HCT116 (cell line): ENCODE measurements around the gene LHB. TPM values are rescaled to one million over a fixed set of nuclear protein-coding genes. Genes with fewer than 3 reads are reported as not detected.

Experiments
- ATAC-seq: fragments of 200-7000 bp; cut with Tn5 transposase; 2 replicates; pipeline ENCODE4 v1.9.1; 2020; ENCODE audit warnings: mild to moderate bottlenecking, moderate library complexity
- BruUV-seq: library from RNA; stranded (reverse); fragments of 400-500 nt; replicated peaks from 2 replicates; lab custom pipeline; 2021; lab: Mats Ljungman, UMichigan
- CTCF ChIA-PET: fragments of 300-600 bp; sonication (Branson Sonifier 250); formaldehyde crosslinking; loops from one replicate; lab custom pipeline; 2021; ENCODE audit warnings: antibody characterized with exemption; lab: Charles Lee
- POLR2A ChIA-PET: fragments of 300-600, 350-600 bp; sonication (Branson Sonifier 250); formaldehyde crosslinking; loops from one replicate; lab custom pipeline; 2021; ENCODE audit warnings: antibody characterized with exemption; lab: Charles Lee
- RAD21 ChIA-PET, 2 experiments: fragments of 300-600 bp; sonication (Branson Sonifier 250); formaldehyde crosslinking; loops; one replicate each; lab custom pipeline; 2023; ENCODE audit warnings: low total read pairs in 2 of 2; ENCODE audit not compliant: uncharacterized antibody in 2 of 2, unreplicated experiment in 2 of 2, low non-redundant PET in 1 of 2; lab: Charles Lee
- DNase-seq: peaks from one replicate; pipeline ENCODE4 v3.0.0-alpha.2; 2010; ENCODE audit warnings: low read depth, low spot score
- H2AFZ ChIP-seq: fragments of 200-600 bp; shearing (Covaris generic), sonication (generic); 2 replicates; pipeline ENCODE4 v1.6.1; 2017; ENCODE audit warnings: low read depth, mixed run types, mixed read lengths, antibody characterized with exemption, low read length; ENCODE audit not compliant: poor library complexity, severe bottlenecking
- H3K27ac ChIP-seq: 2 replicates; pipeline ENCODE4 v1.5.1; 2012; ENCODE audit warnings: low read depth, low read length
- H3K27me3 ChIP-seq: fragments of 200-600 bp; sonication (generic); 2 replicates; pipeline ENCODE4 v1.6.1; 2016; ENCODE audit warnings: mixed run types, low read length, mixed read lengths; ENCODE audit not compliant: insufficient read depth
- H3K36me3 ChIP-seq, 2 experiments: fragments of 200-500 bp in 1 of 2; fragments of 200-600 bp in 1 of 2; sonication (Bioruptor generic) in 1 of 2; sonication (generic) in 1 of 2; 2 replicates each; pipeline versions ENCODE4 v1.5.1 to v1.6.1; 2014 to 2016; ENCODE audit warnings: low read length in 2 of 2, inconsistent platforms in 1 of 2, mixed read lengths in 1 of 2, mixed run types in 1 of 2; ENCODE audit not compliant: insufficient read depth in 2 of 2, control insufficient read depth in 1 of 2
- H3K4me1 ChIP-seq, 2 experiments: fragments of 200-600 bp in 1 of 2; sonication (generic) in 1 of 2; 2 replicates each; pipeline versions ENCODE4 v1.5.1 to v1.6.1; 2012 to 2017; ENCODE audit warnings: low read length in 2 of 2, inconsistent platforms in 1 of 2, mild to moderate bottlenecking in 1 of 2, mixed read lengths in 1 of 2, mixed run types in 1 of 2, moderate library complexity in 1 of 2; ENCODE audit not compliant: insufficient read depth in 2 of 2, control insufficient read depth in 1 of 2
- H3K4me2 ChIP-seq: fragments of 200-600 bp; sonication (generic); 2 replicates; pipeline ENCODE4 v1.6.1; 2017; ENCODE audit warnings: mixed run types, low read length, mixed read lengths
- H3K4me3 ChIP-seq, 2 experiments: fragments of 200-600 bp in 1 of 2; sonication (generic) in 1 of 2; replicated peaks in 1 of 2; 2 replicates each; pipeline ENCODE4 v1.5.1; 2011 to 2016; ENCODE audit warnings: low read length in 2 of 2, control low read depth in 1 of 2, low read depth in 1 of 2, mild to moderate bottlenecking in 1 of 2, mixed read lengths in 1 of 2, mixed run types in 1 of 2
- H3K79me2 ChIP-seq: fragments of 200-600 bp; sonication (generic); 2 replicates; pipeline ENCODE4 v1.6.1; 2017; ENCODE audit warnings: mild to moderate bottlenecking, mixed run types, low read length, moderate library complexity, mixed read lengths; ENCODE audit not compliant: insufficient read depth
- H3K9ac ChIP-seq: fragments of 200-600 bp; sonication (generic); 2 replicates; pipeline ENCODE4 v1.6.1; 2016; ENCODE audit warnings: low read length, mixed read lengths
- H3K9me2 ChIP-seq: fragments of 200-600 bp; sonication (generic), shearing (Covaris generic); 2 replicates; pipeline ENCODE4 v1.6.1; 2017; ENCODE audit warnings: mixed run types, mild to moderate bottlenecking, moderate library complexity; ENCODE audit not compliant: insufficient read depth
- H3K9me3 ChIP-seq, 2 experiments: fragments of 200-500 bp in 1 of 2; fragments of 200-600 bp in 1 of 2; sonication (Bioruptor generic) in 1 of 2; sonication (generic) in 1 of 2; 2 replicates each; pipeline ENCODE4 v1.6.1; 2014 to 2017; ENCODE audit warnings: low read length in 2 of 2, mixed read lengths in 2 of 2, inconsistent platforms in 1 of 2, low read depth in 1 of 2, mild to moderate bottlenecking in 1 of 2, mixed run types in 1 of 2, moderate library complexity in 1 of 2; ENCODE audit not compliant: control insufficient read depth in 1 of 2, insufficient read depth in 1 of 2
- H4K20me1 ChIP-seq: fragments of 200-600 bp; sonication (generic), shearing (Covaris generic); 2 replicates; pipeline ENCODE4 v1.6.1; 2017; ENCODE audit warnings: mixed run types, mild to moderate bottlenecking, moderate library complexity; ENCODE audit not compliant: insufficient read depth
- CBX3 ChIP-seq: IDR thresholded peaks from 2 replicates; pipeline ENCODE4 v1.6.1; 2012; ENCODE audit warnings: low read depth
- EGR1 ChIP-seq: IDR thresholded peaks from 2 replicates; pipeline ENCODE4 v1.6.1; 2012; ENCODE audit warnings: low read depth
- EZH2 ChIP-seq: fragments of 200-600 bp; sonication (generic); IDR thresholded peaks from 2 replicates; pipeline ENCODE4 v1.6.1; 2017; ENCODE audit warnings: antibody characterized with exemption, mixed run types
- JUND ChIP-seq: IDR thresholded peaks from 2 replicates; pipeline ENCODE4 v1.6.1; 2012
- SIN3A ChIP-seq: IDR thresholded peaks from 2 replicates; pipeline ENCODE4 v1.6.1; 2012; ENCODE audit warnings: low read depth
- SRF ChIP-seq: IDR thresholded peaks from 2 replicates; pipeline ENCODE4 v1.6.1; 2012; ENCODE audit warnings: low read depth
- ZFX ChIP-seq: fragments of 450-650 bp; IDR thresholded peaks from 2 replicates; pipeline ENCODE4 v1.6.1; 2017
- ZNF274 ChIP-seq: fragments of 200-500 bp; sonication (Bioruptor generic); IDR thresholded peaks from 2 replicates; pipeline ENCODE4 v1.6.1; 2014; ENCODE audit warnings: mild to moderate bottlenecking, low read depth, low read length, inconsistent platforms
- intact Hi-C: fragments of 100-400 bp; cut with micrococcal nuclease; formaldehyde crosslinking; loops from 2 replicates; pipeline ENCODE4 v1.10.0; 2022
- total RNA-seq: library from RNA; stranded (reverse); gene quantifications from one replicate; pipeline ENCODE4 v1.2.1, GENCODE V29; 2021; ENCODE audit not compliant: unreplicated experiment
- TF ChIP-seq, protein P1 (sequence below): IDR thresholded peaks from 2 replicates; pipeline ENCODE4 v1.6.1; 2012
- TF ChIP-seq, protein P2 (sequence below), 3 experiments: fragments of 200-600 bp in 1 of 3; sonication (generic) in 1 of 3; IDR thresholded peaks in 2 of 3; conservative IDR thresholded peaks in 1 of 3; 2 replicates each; pipeline ENCODE4 v1.5.1; 2012 to 2017; ENCODE audit warnings: low read depth in 2 of 3, low read length in 2 of 3, antibody characterized with exemption in 1 of 3, borderline replicate concordance in 1 of 3, control low read depth in 1 of 3, mild to moderate bottlenecking in 1 of 3, mixed read lengths in 1 of 3, mixed run types in 1 of 3, moderate library complexity in 1 of 3; ENCODE audit not compliant: insufficient read depth in 1 of 3

LHB gene
- total RNA-seq, 1 experiment from 2014 or later, result 3.7 TPM

DNA sequence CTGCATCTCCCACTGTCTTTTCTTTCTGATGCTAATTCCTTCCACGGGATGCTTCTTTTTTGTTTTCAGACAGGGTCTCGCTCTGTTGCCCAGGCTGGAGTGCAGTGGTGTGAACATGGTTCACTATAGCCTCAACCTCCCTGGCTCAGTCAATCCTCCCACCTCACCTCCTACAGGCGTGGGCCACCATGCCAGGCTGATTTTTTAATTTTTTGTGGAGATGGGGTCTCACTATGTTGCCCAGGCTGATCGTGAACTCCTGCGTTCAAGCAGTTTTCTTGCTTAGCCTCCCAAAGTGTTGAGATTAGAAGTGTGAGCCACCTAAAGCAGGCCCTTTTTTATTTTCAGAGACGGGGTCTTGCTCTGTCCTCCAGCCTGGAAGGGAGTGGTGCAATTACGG, 28.6 kb downstream of the LHB start:
- DNase-seq (no peak), ATAC-seq (no peak)
- H3K36me3 ChIP-seq, result peaks cover 14 to 17% of the 10 kb centered on the region in 2 experiments; a peak in 2 of 4 replicates
- POLR2A ChIA-PET, result no interaction called here
- CTCF ChIA-PET, result interaction anchor here (1.6 kb wide), 1 partner anchor 9 kb away, joined by 3 read pairs; no protein-coding TSS in a partner anchor
- H4K20me1 ChIP-seq, result no peaks in the 10 kb centered on the region
- no peaks in the 10 kb centered on the region for H3K27me3 ChIP-seq
- H2AFZ ChIP-seq, result no peak overlapping the region
- H3K9ac ChIP-seq, result no peak overlapping the region
- intact Hi-C loops, result no loop called here
- no peak overlapping the region for H3K4me3 ChIP-seq
- no peaks in the 10 kb centered on the region for H3K9me2 ChIP-seq
- no peak overlapping the region for H3K4me2 ChIP-seq
- BruUV-seq, result no TSS peak
- RAD21 ChIA-PET, result no interaction called here
- H3K4me1 ChIP-seq, result peaks cover 6 to 11% of the 10 kb centered on the region in 2 experiments; a peak in 3 of 4 replicates
- H3K27ac ChIP-seq, result no peak overlapping the region
- peaks cover 26% of the 10 kb centered on the region for H3K79me2 ChIP-seq
- TF ChIP-seq, protein P1, sequence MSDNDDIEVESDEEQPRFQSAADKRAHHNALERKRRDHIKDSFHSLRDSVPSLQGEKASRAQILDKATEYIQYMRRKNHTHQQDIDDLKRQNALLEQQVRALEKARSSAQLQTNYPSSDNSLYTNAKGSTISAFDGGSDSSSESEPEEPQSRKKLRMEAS, result no peak
- TF ChIP-seq SRF, result no peak
- no peak for TF ChIP-seq JUND
- no peak for TF ChIP-seq EGR1
- TF ChIP-seq SIN3A, result no peak
- H3K9me3 ChIP-seq, result no peaks in the 10 kb centered on the region

DNA sequence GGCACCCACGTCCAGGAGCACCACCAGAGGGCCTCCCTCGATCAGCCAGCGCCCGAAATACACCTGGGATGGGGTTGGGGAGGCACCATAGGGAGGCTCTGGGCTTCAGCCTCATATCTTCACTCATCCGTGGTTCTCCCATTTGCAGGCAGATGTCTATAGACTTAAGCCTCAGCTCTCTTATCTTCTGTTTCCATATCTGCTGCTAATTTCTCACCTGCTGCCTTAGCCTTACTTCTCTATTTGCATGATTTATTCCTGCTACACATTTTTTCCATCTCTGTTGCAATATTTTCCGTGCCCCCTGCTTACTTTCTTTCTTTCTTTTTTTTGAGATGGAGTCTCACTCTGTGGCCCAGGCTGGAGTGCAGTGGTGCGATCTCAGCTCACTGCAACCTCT, 29.6 kb downstream of the LHB start:
- CTCF ChIA-PET, result interaction anchor here (1.3 to 1.6 kb wide), 2 partner anchors 10 to 17 kb away, joined by 3 to 7 read pairs; no protein-coding TSS in a partner anchor
- peaks cover 6 to 11% of the 10 kb centered on the region in 2 experiments; a peak in 3 of 4 replicates for H3K4me1 ChIP-seq
- no peak overlapping the region for H3K4me3 ChIP-seq
- peaks cover 19% of the 10 kb centered on the region for H3K79me2 ChIP-seq
- H4K20me1 ChIP-seq, result no peaks in the 10 kb centered on the region
- H3K9me2 ChIP-seq, result no peaks in the 10 kb centered on the region
- ATAC-seq, result peak; percentile 46
- no peaks in the 10 kb centered on the region for H3K27me3 ChIP-seq
- BruUV-seq, result no TSS peak
- intact Hi-C loops, result no loop called here
- no peak overlapping the region for H2AFZ ChIP-seq
- H3K9ac ChIP-seq, result no peak overlapping the region
- RAD21 ChIA-PET, result no interaction called here
- POLR2A ChIA-PET, result no interaction called here
- no peak overlapping the region for H3K4me2 ChIP-seq
- no peaks in the 10 kb centered on the region for H3K9me3 ChIP-seq
- H3K36me3 ChIP-seq, result peaks cover 14 to 23% of the 10 kb centered on the region in 2 experiments; a peak in 2 of 4 replicates
- TF ChIP-seq ZNF274, result no peak
- TF ChIP-seq EZH2, result no peak
- TF ChIP-seq, protein P2, sequence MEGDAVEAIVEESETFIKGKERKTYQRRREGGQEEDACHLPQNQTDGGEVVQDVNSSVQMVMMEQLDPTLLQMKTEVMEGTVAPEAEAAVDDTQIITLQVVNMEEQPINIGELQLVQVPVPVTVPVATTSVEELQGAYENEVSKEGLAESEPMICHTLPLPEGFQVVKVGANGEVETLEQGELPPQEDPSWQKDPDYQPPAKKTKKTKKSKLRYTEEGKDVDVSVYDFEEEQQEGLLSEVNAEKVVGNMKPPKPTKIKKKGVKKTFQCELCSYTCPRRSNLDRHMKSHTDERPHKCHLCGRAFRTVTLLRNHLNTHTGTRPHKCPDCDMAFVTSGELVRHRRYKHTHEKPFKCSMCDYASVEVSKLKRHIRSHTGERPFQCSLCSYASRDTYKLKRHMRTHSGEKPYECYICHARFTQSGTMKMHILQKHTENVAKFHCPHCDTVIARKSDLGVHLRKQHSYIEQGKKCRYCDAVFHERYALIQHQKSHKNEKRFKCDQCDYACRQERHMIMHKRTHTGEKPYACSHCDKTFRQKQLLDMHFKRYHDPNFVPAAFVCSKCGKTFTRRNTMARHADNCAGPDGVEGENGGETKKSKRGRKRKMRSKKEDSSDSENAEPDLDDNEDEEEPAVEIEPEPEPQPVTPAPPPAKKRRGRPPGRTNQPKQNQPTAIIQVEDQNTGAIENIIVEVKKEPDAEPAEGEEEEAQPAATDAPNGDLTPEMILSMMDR (IDR thresholded peaks at IDR 0.05 in 2 of 3, conservative IDR thresholded peaks at IDR 0.05 in 1 of 3; ENCODE audit: borderline replicate concordance in 1 of 3, insufficient read depth in 1 of 3, low read depth in 2 of 3, low read length in 2 of 3), result peak in 1 of 3 experiments; percentile 19; a peak in 1 of 6 replicates
- TF ChIP-seq CBX3, result no peak
- TF ChIP-seq EGR1, result no peak
- no peak for TF ChIP-seq ZFX
- TF ChIP-seq SRF, result no peak
- no peak overlapping the region for H3K27ac ChIP-seq
- no peak for DNase-seq
